ENCODE data around the gene UGGT2.
"Not testable (repeated sequence)": the region's sequence is repeated elsewhere in the genome, so short reads cannot be mapped to it uniquely, and the experiment has no call there.

The UGGT2 gene

GRCh38 chr13:96050955-96051354 is 2.2 kb downstream of the UGGT2 start:
- in situ Hi-C loops (cut with HindIII; ENCODE audit: low sequenced_read_pairs) = not testable (repeated sequence)

GRCh38 chr13:96046449-96047126 is 6.6 kb downstream of the UGGT2 start:
- in situ Hi-C loops (cut with HindIII; ENCODE audit: low sequenced_read_pairs) = not testable (repeated sequence)

GRCh38 chr13:96044238-96044637 is 9.0 kb downstream of the UGGT2 start:
- in situ Hi-C loops (cut with HindIII; ENCODE audit: low sequenced_read_pairs) = no loop called here

DNA sequence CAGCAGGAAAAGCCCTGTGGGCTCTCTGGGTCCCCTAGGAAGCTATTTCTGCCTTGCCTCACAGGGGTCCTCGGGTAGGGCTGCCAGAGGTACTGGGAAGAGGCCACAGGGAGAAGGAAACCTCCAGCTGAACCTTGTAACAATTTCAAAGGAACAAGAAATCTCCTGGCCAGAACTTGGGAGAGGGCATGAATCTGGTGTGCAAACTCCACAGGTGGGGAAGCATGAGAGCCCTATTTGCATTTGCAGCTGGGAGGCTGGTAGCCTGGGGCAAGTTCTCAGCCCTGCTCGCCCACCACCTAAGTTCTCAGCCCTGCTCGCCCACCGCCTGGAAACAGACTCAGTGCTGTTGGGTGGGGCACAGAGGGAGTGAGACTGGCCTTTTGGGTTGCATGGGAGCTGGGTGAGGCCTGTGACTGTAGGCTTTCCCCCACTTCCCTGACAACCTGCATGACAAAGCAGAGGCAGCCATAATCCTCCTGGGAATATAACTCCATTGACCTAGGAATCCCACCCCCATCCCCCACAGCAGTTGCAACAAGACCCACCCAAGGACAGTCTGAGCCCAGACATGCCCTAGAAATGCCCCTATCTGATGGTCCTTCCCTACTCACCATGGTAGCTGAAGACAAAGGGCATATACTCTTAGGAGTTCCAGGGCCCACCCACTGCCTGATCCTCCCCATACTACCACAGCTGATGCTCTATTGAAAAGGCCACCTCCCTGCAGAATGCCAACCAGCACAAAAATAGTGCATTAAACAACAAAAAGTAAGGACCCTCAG is 11.7 kb downstream of the UGGT2 start:
- in situ Hi-C loops (cut with HindIII; ENCODE audit: low sequenced_read_pairs) = no loop called here

- in situ Hi-C loops (cut with HindIII; ENCODE audit: low sequenced_read_pairs) = no loop called here
Measured at GRCh38 chr13:96036515-96036914, 16.7 kb downstream of the UGGT2 start.

- in situ Hi-C loops (cut with HindIII; ENCODE audit: low sequenced_read_pairs) = no loop called here
Measured at GRCh38 chr13:96034662-96035061, 18.5 kb downstream of the UGGT2 start.

DNA sequence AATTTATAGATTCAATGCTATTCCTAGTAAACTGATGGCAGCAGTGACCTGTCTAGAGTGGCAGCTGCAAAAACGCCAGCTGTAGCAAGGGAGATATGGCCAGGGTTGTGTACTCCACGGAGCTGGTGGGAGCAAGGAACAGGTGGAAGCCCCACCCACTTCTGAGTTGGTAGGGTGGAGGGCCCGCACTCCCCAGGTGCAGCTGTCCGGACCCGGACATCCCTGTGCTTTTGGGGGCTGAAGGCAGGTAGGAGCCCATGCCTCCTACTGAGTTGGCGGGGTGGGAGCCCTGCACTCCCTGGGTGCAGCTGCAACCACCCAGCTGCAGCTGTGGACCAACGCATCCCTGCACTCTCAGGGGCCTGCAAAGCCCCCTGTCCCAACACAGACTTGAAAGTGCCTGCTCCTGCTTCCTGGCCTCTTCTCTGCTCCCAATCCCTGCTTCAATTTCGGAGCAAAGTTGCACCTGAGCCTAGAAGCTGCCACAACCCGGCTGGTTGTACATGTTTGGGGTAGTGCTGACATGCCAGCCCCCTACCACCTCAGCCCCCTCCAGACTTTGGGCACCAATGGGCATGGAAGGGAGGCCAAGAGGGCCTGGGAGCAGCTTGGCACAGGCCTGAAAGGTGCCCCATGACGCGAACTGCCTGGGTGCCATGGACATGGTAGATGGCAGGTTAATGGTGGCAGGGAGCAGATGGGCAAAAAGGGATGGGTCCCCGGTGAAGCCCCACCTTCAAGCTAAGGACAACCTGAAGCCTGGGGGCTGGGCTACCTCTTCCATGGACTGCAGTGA is 19.8 kb downstream of the UGGT2 start:
- in situ Hi-C loops (cut with HindIII; ENCODE audit: low sequenced_read_pairs) = no loop called here

- in situ Hi-C loops (cut with HindIII; ENCODE audit: low sequenced_read_pairs) = no loop called here
Measured at GRCh38 chr13:96032717-96033116, 20.5 kb downstream of the UGGT2 start.

DNA sequence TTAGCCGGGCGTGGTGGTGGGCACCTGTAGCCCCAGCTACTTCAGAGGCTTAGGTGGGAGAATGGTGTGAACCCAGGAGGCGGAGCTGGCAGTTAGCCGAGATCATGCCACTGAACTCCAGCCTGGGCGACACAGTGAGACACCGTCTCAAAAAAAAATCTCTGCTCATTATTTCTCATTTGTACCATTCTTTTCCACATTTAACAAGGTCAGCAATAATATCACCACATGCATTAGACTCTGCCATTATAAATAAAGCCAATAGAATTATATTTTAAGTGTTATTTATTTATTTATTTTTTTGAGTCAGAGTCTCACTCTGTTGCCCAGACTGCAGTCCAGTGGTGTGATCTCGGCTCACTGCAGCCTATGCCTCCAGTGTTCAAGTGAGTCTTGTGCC is 24.2 kb downstream of the UGGT2 start:
- in situ Hi-C loops (cut with HindIII; ENCODE audit: low sequenced_read_pairs) = no loop called here

- in situ Hi-C loops (cut with HindIII; ENCODE audit: low sequenced_read_pairs) = no loop called here
Measured at GRCh38 chr13:96027496-96027895, 25.7 kb downstream of the UGGT2 start.

DNA sequence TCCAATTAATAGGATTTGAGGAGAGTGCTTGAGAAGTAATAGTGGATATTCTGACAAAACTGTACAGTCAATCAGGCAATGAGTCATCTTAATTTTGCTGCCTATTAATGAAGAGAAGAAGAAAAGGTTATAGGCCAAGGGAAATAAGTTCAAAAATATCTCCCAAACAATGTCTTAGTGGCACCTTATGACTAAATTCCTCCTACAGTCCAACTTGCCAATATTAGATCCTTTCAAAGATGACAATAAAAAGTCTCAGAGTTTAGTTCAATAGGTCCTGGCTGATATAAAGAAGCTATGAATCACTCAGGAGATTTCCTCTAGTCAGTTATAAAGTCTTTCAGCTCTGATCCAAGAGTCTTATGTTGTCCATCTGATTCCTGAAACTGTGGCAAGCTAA is 27.9 kb downstream of the UGGT2 start:
- in situ Hi-C loops (cut with HindIII; ENCODE audit: low sequenced_read_pairs) = no loop called here

DNA sequence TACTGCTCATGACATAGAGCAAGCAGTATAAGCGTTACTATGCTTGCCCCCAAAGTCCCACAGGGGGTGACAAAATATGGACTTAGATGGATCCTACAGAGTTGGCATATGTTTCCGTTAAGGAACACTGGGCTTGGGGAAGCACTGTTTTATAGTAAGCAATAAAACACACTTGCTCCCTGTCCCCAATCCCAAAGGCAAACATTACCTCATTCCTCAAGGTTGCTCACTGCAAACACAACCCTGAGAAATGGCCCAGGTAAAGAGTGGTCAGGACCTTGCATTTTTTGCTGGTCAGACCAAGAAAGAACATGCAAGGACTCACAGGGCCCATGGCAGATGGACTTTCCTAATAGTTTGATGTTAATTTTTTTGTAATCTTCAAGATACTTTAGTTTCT is 32.3 kb downstream of the UGGT2 start:
- in situ Hi-C loops (cut with HindIII; ENCODE audit: low sequenced_read_pairs) = no loop called here

DNA sequence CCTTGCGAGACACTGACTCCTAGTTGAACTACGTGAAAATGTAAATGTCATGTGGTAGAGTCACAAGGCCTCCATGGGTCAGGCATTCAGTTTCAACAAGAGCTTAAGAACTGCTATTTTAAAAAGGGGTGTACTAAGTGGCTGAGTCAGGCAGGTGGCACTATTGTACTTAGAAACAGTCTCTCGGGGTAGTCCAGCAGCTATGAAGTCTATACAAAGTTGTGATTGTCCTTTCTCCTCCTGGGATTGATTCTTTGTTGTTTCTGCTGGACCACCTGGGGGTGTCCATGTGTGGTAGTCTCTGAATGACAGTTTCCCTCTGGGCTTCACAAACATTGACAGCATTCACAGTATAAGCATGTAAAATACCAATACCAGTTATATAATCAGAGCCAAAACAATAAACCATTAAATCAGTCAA is 33.0 kb downstream of the UGGT2 start:
- in situ Hi-C loops (cut with HindIII; ENCODE audit: low sequenced_read_pairs) = no loop called here

DNA sequence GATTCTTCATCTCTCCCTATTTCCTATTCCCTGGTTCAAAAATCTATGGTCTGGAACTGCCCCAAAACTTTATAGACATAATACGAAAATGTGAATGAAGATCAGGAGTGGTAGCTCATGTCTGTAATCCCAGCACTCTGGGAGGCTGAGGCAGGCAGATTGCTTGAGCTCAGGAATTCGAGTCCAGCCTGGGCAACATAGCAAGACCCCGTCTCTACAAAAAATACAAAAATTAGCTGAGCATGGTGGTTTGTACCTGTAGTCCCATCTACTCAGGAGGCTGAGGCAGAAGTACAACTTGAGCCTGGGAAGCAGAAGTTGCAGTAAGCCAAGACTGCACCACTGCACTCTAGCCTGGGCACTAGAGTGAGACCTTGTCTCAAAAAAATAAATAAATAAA is 35.1 kb downstream of the UGGT2 start:
- in situ Hi-C loops (cut with HindIII; ENCODE audit: low sequenced_read_pairs) = no loop called here

DNA sequence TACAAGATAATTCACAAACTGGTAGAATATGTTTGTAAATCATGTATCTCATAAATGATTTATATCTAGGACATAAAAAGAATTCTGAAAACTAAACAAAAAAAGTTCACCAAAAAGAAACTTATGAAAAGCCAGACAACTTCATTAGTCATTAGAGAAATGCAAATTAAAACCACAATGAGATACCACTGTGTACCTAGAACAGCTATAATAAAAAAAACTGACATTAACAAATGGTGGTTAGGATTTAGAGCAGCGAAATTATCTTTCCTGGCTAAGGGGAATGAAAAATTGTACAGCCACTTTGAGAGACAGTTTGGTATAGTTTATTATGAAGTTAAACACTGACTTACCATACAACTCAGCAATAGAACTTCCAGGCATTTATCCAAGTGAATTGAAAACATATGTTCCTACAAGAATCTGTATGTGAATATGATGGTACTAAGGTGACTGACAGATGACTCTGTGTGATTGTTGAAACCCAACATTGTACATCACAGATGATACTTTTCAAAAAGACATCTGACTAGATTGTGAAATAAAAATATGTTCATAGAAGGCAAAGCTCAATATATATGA is 41.8 kb downstream of the UGGT2 start:
- in situ Hi-C loops (cut with HindIII; ENCODE audit: low sequenced_read_pairs) = no loop called here

DNA sequence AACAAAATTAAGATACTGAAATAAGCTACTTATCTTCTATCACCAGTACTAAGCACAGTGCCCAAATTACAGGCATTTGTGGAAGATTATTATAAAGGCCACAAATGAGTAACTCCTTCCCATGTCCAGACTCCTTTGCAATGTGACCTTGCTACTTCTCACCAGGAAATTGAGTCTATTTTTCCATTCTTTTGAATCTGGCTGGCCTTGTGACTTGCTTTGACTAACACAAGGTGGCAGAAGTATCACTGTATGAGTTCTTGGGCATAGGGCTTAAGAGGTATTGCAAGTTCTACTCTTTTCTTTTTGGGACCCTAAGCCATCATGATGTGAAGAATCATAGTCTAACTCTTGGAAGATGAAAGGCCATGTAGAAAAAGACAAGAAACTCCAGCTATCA is 49.9 kb downstream of the UGGT2 start:
- in situ Hi-C loops (cut with HindIII; ENCODE audit: low sequenced_read_pairs) = no loop called here

DNA sequence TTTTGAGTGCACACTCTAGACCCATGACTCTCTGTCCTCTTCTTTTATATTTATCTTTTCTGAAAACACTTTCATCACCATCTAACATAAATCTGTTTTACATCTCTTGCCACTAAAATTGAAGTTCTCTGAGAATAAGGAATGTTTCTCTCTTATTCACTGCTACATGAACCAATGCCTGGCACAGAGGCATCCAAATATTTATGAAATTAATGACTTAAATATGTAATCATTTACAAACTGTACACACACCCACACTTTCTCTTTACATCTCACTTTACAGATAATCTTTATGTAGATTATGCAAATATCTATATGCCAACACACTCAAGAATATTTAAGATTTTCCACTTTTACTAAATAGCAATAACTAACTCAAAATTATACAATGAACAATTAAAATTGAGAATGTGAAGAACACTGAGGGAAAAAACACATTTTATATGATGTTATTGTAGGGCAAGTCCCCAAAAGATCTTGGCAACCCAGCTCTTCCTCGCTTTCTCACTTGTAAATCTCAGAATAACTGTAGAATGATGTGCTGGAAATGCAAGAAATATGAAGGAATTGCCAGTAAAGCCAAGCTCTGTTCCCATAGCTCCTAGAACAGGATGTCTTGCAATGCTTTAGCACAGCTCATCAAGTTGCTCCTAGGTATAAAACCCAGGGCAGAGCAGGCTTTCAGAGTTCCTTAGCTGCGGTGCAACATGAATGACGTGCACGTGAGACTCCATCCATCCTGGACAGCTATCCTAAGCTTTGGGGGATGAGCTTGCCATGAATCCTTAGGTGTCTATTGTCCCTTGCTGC is 50.7 kb downstream of the UGGT2 start:
- in situ Hi-C loops (cut with HindIII; ENCODE audit: low sequenced_read_pairs) = no loop called here

DNA sequence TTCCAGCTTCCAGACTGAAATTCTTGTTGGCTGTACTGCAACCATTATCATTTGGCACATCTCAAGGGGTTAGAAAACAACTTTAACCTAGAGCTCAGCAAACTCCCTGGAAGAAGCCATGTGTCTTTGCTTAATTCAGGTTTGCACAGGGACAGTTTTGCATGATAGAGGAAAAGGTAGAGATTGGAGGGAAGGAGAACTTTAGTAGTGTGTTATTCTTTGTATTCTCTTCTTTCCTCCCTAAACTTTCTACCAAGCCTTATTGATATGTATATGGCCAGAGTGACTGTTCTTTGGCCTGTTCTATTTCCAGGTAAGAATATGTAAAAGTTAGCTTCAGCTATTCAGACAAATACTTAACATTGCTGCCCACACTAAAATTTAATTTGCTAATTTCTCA is 53.1 kb downstream of the UGGT2 start:
- in situ Hi-C loops (cut with HindIII; ENCODE audit: low sequenced_read_pairs) = no loop called here

GRCh38 chr13:95987841-95988240 is 65.4 kb downstream of the UGGT2 start:
- in situ Hi-C loops (cut with HindIII; ENCODE audit: low sequenced_read_pairs) = no loop called here

- in situ Hi-C loops (cut with HindIII; ENCODE audit: low sequenced_read_pairs) = no loop called here
Measured at GRCh38 chr13:95982144-95982543, 71.1 kb downstream of the UGGT2 start.

- in situ Hi-C loops (cut with HindIII; ENCODE audit: low sequenced_read_pairs) = not testable (repeated sequence)
Measured at GRCh38 chr13:95972651-95973050, 80.5 kb downstream of the UGGT2 start.
